LNCAP (cell line): ENCODE measurements around the gene PLEKHO1.

ENCODE experiments used
- TF ChIP-seq, protein P1 (sequence below): fragments of 450-650 bp; IDR thresholded peaks from 2 replicates; pipeline ENCODE4 v1.5.1; 2017; ENCODE audit warnings: mild to moderate bottlenecking

PLEKHO1 gene

GRCh38 chr1:150141452-150141851, 8.3 kb upstream of the PLEKHO1 start:
- TF ChIP-seq, protein P1, sequence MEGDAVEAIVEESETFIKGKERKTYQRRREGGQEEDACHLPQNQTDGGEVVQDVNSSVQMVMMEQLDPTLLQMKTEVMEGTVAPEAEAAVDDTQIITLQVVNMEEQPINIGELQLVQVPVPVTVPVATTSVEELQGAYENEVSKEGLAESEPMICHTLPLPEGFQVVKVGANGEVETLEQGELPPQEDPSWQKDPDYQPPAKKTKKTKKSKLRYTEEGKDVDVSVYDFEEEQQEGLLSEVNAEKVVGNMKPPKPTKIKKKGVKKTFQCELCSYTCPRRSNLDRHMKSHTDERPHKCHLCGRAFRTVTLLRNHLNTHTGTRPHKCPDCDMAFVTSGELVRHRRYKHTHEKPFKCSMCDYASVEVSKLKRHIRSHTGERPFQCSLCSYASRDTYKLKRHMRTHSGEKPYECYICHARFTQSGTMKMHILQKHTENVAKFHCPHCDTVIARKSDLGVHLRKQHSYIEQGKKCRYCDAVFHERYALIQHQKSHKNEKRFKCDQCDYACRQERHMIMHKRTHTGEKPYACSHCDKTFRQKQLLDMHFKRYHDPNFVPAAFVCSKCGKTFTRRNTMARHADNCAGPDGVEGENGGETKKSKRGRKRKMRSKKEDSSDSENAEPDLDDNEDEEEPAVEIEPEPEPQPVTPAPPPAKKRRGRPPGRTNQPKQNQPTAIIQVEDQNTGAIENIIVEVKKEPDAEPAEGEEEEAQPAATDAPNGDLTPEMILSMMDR = no peak

- TF ChIP-seq, protein P1 = no peak
Measured at GRCh38 chr1:150142083-150142482, 7.6 kb upstream of the PLEKHO1 start.

DNA sequence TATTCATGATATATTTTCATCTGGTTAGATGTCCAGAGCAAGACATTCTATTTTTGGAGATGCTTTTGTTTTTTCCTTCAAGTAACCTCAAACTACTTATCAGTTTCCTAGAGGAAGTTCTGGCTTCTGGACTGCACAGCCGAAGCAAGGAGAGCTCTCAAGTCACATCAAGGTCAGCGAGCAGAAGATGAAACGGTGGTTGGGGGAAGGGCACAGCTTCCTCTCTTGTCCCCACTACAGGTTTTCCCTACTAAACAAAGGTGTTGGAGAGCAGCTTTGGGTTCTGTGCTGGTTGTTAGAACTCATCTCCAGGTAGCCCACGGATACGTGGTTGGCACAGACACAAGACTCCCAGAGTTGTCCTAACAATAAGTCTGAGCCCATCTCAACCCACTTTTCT, 5.1 kb upstream of the PLEKHO1 start:
- TF ChIP-seq, protein P1 = no peak

GRCh38 chr1:150146849-150147542, 2.7 kb upstream of the PLEKHO1 start:
- TF ChIP-seq, protein P1 = no peak

GRCh38 chr1:150148837-150149270, 862 bp upstream of the PLEKHO1 start:
- TF ChIP-seq, protein P1 = no peak

- TF ChIP-seq, protein P1 = no peak
Measured at GRCh38 chr1:150150133-150151021, 661 bp downstream of the PLEKHO1 start.

DNA sequence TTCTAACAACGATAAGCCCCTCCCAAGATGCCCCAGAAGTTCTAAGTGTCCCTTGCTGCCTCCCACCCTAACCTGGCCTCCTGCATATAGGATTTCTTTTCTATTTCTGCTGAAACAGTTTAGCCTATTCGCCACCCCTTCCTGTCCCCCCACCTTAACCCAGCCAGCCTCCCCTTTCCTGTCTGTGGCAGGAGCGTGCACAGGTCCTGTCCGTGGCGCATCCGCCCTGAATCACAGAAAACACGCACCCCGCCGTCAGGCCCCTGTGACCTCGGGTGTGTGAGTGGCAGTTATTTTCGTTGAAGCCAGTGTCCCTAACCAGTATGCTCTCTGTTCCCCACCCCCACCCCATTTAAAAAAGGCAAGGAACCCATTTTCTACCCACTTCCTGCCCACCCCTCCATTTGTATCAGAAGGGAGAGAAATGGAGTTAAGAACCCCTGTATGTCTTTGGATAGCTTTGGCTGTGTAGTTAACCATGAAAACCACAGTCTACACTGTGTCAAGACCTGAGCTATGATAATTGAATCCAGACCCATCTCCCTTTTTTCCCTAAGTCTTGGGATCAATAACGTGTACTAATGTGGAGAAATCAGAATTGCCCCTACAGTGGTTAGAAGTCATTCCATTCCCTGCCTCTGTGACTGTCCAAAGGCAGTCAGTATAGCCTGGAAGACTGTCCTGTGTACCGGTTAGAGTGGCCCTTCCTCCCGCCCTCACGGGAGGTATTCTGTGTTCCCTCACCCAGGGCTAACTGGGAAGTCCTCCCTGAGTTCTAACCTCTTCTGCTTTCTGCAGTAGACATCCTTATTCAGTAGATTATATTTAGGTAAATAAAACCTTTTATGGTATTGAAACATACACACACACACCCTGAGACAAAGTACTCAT, 1.8 kb downstream of the PLEKHO1 start:
- TF ChIP-seq, protein P1 = no peak
